K562 (cell line): Measurements from ENCODE around the gene MCL1. TPM values are rescaled to one million over a fixed set of nuclear protein-coding genes. Genes with fewer than 3 reads are reported as not detected.

ENCODE experiments used
- BCL6 ChIP-seq: fragments of 250-450 bp; sonication (Bioruptor Pico); IDR thresholded peaks from 2 replicates; pipeline ENCODE4 v1.4.0; 2020
- DACH1 ChIP-seq: fragments of 450-650 bp; IDR thresholded peaks from 2 replicates; pipeline ENCODE4 v1.6.1; 2018; ENCODE audit not compliant: partially characterized antibody
- E2F1 ChIP-seq: sonication (generic); formaldehyde crosslinking; IDR thresholded peaks from 2 replicates; pipeline ENCODE4 v1.8.1; 2023; ENCODE audit warnings: mild to moderate bottlenecking, missing genetic modification reagents, moderate library complexity
- ELF4 ChIP-seq: fragments of 450-650 bp; formaldehyde crosslinking; IDR thresholded peaks from 2 replicates; pipeline ENCODE4 v1.4.0; 2022; ENCODE audit warnings: missing genetic modification characterization
- GATAD2B ChIP-seq: fragments of 450-650 bp; IDR thresholded peaks from 2 replicates; pipeline ENCODE4 v1.6.1; 2017; ENCODE audit warnings: mild to moderate bottlenecking, borderline replicate concordance
- HOXB6 ChIP-seq: fragments of 250-450 bp; sonication (Bioruptor Pico); IDR thresholded peaks from 2 replicates; pipeline ENCODE4 v1.5.1; 2022; ENCODE audit warnings: mild to moderate bottlenecking, borderline replicate concordance
- KDM1A ChIP-seq, 2 experiments: fragments of 450-650 bp; IDR thresholded peaks; 2 replicates each; pipeline ENCODE4 v1.6.1; 2016; ENCODE audit warnings: mild to moderate bottlenecking in 2 of 2
- KDM5B ChIP-seq: fragments of 200-600 bp; sonication (generic); IDR thresholded peaks from 2 replicates; pipeline ENCODE4 v1.6.1; 2012; ENCODE audit warnings: low read depth, mild to moderate bottlenecking, moderate library complexity, low read length, control low read depth, inconsistent platforms; ENCODE audit not compliant: insufficient replicate concordance
- MCM7 ChIP-seq, 2 experiments: fragments of 450-650 bp; IDR thresholded peaks; 2 replicates each; pipeline ENCODE4 v1.6.1; 2016 to 2018
- MXI1 ChIP-seq: IDR thresholded peaks from 2 replicates; pipeline ENCODE4 v1.6.1; 2011; ENCODE audit warnings: low read depth, mild to moderate bottlenecking, improper control_type of control experiment, low read length
- NFATC3 ChIP-seq: fragments of 450-650 bp; IDR thresholded peaks from 2 replicates; pipeline ENCODE4 v1.6.1; 2017; ENCODE audit warnings: mild to moderate bottlenecking
- NFXL1 ChIP-seq: fragments of 450-650 bp; formaldehyde crosslinking; IDR thresholded peaks from 2 replicates; pipeline ENCODE4 v1.4.0; 2021; ENCODE audit warnings: mild to moderate bottlenecking
- NR1H2 ChIP-seq: sonication (generic); formaldehyde crosslinking; IDR thresholded peaks from 2 replicates; pipeline ENCODE4 v1.4.0; 2020; ENCODE audit warnings: mild to moderate bottlenecking, missing genetic modification reagents
- RBM39 ChIP-seq: fragments of 200-400 bp; formaldehyde crosslinking; optimal IDR thresholded peaks from 2 replicates; pipeline ENCODE3; 2018; ENCODE audit warnings: low read depth, low read length
- REST ChIP-seq, 2 experiments: fragments of 450-650 bp; formaldehyde crosslinking in 1 of 2; IDR thresholded peaks; 2 replicates each; pipeline versions ENCODE4 v1.4.0 to v1.6.1; 2014 to 2020; ENCODE audit warnings: mild to moderate bottlenecking in 2 of 2, borderline replicate concordance in 1 of 2, low read depth in 1 of 2
- SETDB1 ChIP-seq: IDR thresholded peaks from one replicate; pipeline ENCODE4 v1.6.1; 2012; ENCODE audit warnings: low read length, control low read depth, inconsistent platforms
- TGIF2 ChIP-seq: sonication (generic); formaldehyde crosslinking; IDR thresholded peaks from 2 replicates; pipeline ENCODE4 v1.8.1; 2022; ENCODE audit warnings: mild to moderate bottlenecking, missing genetic modification reagents, moderate library complexity
- THRAP3 ChIP-seq: fragments of 450-650 bp; IDR thresholded peaks from 2 replicates; pipeline ENCODE4 v1.6.1; 2016; ENCODE audit warnings: mild to moderate bottlenecking, inconsistent platforms, borderline replicate concordance
- ZNF778 ChIP-seq: fragments of 450-650 bp; formaldehyde crosslinking; IDR thresholded peaks from 2 replicates; pipeline ENCODE4 v1.4.0; 2020; ENCODE audit warnings: mild to moderate bottlenecking, moderate library complexity
- ZNF79 ChIP-seq: fragments of 250-450 bp; sonication (Bioruptor Pico); IDR thresholded peaks from 2 replicates; pipeline ENCODE4 v1.4.0; 2020; ENCODE audit warnings: low read depth, mild to moderate bottlenecking, moderate library complexity
- polyA plus RNA-seq, 8 experiments: library from polyadenylated mRNA; depleted of rRNA in 4 of 8; stranded (reverse) in 5 of 8; unstranded in 3 of 8; fragments of >200 nt; fragmentation: Nextera tagmentation in 2 of 8; fragmentation: Illumina TruSeq in 1 of 8; extraction: Ambion mirVana in 2 of 8; extraction: Trizol in 1 of 8; gene quantifications; 2 replicates each; pipeline versions ENCODE4 v1.2.1 to v1.2.3, GENCODE V29; 2011 to 2014; ENCODE audit warnings: inconsistent platforms in 1 of 8, missing spikeins in 1 of 8
- total RNA-seq, 7 experiments: library from RNA; depleted of rRNA in 6 of 7; stranded (reverse); fragments of >200 nt in 6 of 7; fragmentation: Illumina TruSeq in 2 of 7; extraction: Trizol in 2 of 7; gene quantifications; 2 replicates each; pipeline versions ENCODE4 v1.2.1 to v1.2.3, GENCODE V29; 2011 to 2021; ENCODE audit warnings: low replicate concordance in 1 of 7

The MCL1 gene
- total and polyA plus RNA-seq, 9 of the 15 experiments (the other 6 are each of a cell fraction or from before 2014, with no cell fraction given), result 27.1 to 224 (median 138) TPM

- TF ChIP-seq REST (IDR thresholded peaks at IDR 0.05; ENCODE audit: borderline replicate concordance) (no peak), REST (CRISPR knock-in tag; IDR thresholded peaks at IDR 0.05; ENCODE audit: low read depth) (no peak), ELF4 (peak; percentile 50), SETDB1 (no peak), ZNF79 (CRISPR knock-in tag) (no peak), NFATC3 (no peak; the same call in 1 of the 2 replicates), DACH1 (peak; percentile 69), RBM39 (no peak), TGIF2 (CRISPR knock-in tag) (no peak), MXI1 (no peak), MCM7 (IDR thresholded peaks at IDR 0.05) (no peak), NR1H2 (0 out of 2 replicates have a peak, but pooled peaks have one; percentile 34), HOXB6 (no peak), THRAP3 (no peak), GATAD2B (no peak), KDM1A (IDR thresholded peaks at IDR 0.05) (no peak), ZNF778 (CRISPR knock-in tag) (no peak), BCL6 (CRISPR knock-in tag) (no peak), E2F1 (CRISPR knock-in tag) (no peak), KDM5B (no peak), NFXL1 (0 out of 2 replicates have a peak, but pooled peaks have one; percentile 39)
Observed at GRCh38 chr1:150615346-150616201, 36.2 kb upstream of the MCL1 start (continued).
